Stimulated activated CD4-positive, alpha-beta T cell treated with anti-CD3 and anti-CD28 coated beads, Interleukin-1b, Interleukin-23, amount 100 ng/mL, for 1 hour (primary cell): ENCODE measurements around the gene CACNA1E.

Experiments used
- DNase-seq, 2 donors: peaks; one replicate each; pipeline ENCODE4 v3.0.0-alpha.2; 2020; ENCODE audit warnings: low read depth in 2 of 2

The CACNA1E gene

DNA sequence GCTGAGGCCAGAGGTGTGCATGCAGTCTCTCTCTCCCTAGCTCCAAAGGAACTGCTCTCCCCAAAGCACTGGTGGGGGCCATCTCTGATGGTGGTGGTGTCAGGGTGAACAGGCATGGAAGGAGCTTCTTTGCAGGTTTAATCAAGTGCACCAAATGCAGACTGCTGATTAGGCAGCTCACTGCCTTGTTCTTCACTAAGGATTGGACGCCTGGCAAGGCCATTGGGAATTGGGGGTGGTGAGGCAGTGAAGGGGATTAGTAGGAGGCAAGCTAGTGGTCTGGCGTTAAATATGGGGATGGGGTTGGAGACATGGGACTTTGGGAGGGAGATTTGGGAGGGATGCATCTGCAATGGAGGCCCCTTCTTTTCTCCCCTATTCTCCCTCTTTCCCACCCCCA, 1.5 kb downstream of the CACNA1E start:
- no peak for DNase-seq

DNA sequence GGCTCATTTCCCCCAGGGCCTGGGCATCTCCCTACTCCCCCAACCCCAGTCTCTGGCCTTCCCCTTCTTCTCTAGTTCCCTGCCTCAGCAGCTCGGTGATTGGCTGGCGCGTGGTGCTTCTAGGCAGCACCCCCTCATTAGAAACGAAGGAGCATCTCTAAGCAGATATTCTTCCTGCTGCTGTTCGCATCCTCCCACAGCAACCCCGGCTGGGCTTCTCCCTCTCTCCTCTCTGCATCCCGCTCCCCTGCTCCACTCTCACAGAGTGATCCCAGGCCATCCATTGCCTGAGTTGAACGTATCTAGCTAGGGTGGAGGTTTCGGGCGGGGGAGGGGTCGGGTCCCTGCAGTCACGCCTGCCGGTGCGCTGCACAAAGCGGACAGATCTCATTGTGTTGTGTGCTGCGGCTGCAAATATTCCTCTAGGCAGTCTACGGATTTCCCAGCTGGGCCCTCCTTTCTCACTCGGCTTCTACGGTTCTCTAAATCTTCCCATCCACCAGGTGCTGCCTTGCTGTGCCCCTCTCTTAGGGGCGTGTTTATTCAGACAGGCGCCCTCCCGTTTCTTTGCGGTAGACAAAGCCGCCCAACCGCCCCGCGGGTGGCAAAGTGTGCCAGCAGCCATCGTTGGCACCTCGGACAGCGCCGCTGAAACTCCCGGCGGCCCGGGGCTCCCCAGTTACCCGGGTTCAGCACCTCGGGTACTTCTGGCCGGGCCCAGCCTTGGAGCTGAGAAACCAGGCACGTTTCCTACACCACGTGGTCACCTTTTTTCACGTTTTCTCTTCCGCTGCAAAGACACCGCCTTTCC, 2.2 kb downstream of the CACNA1E start:
- DNase-seq, result no peak

DNA sequence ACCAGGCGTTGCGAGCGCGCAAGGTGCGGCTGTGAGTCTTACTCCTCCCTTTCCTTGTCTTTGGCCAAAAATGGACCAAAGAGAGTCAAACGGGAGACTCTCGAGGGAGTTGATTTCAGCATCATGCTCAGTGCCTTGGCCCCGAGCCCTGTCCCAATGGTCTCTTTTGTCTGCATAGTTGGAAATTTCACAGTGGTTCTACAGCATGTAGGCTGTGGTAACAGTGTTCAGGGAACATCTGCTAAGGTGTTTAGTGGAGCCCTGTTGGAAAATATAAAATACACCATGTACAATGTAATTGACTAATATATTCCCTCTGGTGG, 2.7 kb downstream of the CACNA1E start:
- DNase-seq, result no peak

DNA sequence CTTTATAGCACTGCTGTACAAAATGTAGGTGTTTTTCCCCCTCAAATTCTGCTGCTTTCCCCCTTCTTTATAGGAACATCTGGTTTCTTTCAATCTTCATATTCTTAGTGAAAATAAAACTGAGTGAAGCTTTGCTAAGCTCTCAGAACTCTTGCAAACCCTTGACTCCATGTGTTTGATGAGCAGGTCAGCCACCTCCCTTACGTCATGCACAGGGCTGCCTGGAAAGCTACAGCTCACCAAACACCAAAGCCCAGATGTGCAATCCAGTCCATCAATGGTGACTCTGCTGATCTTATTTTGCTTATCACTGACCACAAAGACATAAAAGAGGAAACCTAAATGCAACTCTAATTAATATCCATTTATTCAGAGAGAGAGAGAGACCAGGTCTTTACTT, 5.5 kb downstream of the CACNA1E start:
- no peak for DNase-seq

DNA sequence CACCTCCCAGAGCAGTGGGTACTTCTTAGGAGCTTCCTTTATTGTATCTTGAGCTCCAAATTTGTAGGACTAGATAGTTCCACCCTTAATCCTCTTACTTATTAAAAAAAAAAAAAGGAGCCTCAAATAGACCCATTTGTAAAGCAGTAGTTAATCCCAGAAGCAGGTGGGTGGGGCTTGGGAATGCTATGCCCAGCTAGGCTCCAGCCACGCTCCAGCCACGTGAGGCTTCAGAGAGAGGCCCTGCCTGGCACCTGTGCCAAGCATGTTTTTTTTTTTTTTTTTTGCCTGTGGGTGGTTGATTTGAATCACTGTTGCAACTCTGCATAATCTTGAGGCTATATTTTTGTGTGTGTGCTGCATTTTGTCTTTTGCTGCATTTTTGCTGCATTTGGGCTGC, 7.0 kb downstream of the CACNA1E start:
- no peak for DNase-seq

DNA sequence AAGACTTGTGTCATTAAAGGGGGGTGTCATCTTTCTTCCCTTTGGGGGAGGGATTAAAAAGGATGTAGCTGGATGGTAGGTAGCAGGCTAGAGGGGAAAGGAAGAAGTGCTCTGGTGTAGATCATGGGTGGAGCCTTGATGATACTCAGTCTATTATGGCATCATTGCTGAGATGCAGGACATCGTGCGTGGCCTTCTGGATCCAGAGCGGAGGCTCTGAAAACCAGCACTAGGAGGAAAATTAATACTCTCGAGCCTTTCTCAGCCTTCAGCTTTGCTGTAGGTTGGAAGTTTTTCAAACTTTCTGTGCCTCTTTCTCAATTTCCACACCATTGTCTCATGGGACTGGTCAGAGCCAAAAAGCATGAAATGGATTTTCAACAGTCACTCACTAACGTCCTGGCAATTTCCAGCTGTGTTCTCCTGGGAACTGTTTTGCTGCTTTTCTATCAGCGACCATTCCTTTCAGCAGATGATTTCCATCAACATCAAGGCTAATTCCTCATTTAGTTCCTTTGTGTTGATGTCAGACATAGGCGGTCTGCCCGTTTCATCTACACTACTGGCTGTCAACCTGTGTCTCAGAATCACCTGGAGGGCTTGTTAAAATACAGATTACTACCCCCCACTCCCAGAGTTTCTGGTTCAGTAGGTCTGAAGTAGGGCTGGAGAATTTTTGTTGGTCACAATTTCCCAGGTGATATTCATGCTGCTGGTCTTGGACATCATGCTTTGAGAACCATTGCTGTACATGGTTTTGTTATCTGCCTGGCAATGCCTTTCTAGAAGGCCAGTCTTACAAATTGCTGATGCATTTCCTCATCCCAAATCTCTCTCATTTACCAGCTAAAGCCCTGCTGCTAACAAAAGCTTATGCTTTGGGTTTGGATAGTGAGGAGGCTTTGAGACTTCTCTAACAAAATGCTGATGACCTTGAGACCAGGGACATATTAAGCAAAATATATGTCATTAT, 7.7 kb downstream of the CACNA1E start:
- DNase-seq, result no peak

DNA sequence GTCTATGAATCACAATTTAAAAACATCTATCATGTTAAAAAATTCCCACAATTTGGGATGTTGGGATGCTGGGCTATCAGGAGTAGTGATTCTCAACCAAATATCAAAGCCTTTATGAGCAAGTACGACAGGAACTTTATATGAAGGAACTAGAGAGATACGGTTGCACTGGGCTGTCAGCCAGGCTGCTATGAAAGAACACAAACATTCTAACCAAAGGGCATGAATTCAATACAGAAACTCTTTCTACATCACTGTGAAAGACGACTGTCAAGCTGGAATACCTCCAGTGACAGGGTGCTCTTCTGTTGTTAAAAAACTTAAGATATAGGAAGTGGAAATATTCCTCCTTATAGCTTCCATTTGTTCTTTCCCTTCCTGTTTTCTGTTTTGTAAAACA, 9.8 kb downstream of the CACNA1E start:
- DNase-seq, result no peak

DNA sequence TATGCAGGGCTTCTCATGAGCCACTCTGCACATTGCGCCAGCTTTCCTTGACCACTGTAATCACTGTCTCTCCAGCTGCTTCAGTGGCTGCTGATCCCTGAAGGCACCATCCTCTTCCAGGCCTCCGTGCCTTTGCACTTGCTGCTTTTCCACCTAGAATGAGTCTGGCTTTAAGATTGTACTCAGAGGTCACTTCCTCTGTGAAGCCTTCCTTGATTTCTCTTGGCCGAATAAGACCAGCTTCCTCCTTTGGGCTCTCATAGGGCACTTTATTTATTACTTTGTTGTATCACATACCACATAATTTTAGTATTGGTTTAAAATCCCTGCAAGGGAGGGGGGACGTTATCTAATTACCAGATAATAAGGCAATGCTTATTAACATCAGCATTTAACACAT, 10.6 kb downstream of the CACNA1E start:
- no peak for DNase-seq

DNA sequence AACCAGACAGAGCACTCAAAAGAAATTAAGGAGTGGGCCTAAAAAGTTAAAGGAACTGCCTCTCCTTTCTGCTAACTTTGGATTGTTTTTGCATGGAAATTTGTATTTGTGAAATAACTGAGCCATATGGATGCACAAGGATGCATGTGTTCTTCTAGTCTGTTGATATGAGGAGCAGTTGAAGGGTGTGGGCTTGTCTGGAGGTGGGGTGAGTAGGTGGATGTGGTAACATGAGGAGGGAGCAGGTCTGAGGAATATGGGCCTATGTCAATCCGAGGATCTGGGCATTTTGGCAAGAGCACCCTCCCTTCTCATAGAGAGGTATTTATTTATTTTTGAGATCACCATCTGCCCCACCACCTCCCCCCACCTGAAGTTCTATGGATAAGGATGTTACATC, 13.4 kb downstream of the CACNA1E start:
- no peak for DNase-seq

DNA sequence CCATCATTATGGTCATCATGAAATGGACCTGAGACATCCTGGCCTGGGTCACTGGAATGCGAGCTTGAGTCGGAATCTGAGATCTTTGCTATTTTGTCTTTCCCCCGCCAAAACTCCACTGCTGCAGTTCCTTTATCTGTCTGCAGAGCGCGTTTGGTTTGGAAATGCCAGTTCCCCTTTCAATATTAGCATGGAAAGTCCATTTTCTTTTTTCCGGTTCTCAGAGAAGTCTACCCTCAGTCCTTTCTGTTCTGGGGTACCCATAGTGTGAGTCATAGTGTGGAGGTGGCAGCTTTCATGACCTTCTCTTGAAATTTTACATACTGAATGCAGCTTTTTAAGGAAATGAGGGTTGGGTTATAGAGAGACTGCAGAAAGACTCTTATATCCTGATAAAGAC, 14.6 kb downstream of the CACNA1E start:
- DNase-seq, result no peak

DNA sequence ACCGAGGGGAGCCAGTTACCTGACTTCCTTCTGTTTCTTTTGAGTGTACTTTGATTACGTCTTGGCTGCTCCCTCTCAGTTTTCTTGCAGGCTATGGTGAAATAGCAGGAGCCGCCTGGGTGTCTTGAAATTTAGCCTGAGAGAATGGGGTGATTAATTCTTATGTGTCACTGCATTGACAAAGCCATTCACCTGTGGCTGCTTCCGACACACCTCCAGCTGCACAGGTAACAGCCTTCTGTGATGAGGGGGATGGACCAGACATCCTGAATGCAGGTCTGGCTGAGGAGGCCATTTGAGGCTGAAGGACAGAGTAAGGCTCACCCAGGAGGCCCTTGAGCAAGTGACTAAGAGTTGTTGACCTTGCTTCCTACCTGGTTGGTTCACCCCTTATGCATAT, 16.5 kb downstream of the CACNA1E start:
- no peak for DNase-seq

DNA sequence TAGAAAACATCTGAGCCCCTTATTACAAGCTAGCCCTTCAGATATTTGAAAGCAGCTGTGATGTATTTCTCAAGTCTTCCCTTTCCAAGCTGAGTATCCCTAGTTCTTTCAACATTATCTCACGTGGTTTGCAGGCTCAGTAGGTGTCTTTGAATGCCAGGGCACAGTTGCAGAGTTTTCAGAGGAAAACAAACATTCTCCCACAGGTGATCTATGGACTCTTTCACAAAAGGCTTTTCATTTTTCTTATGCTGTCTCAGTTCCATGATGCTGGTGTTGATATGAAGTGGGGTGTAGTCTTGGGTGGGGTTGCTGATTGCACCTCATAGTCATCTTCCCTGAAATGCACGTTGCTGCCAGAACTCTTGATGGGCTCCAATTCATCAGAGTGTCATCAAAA, 17.3 kb downstream of the CACNA1E start:
- DNase-seq, result no peak

DNA sequence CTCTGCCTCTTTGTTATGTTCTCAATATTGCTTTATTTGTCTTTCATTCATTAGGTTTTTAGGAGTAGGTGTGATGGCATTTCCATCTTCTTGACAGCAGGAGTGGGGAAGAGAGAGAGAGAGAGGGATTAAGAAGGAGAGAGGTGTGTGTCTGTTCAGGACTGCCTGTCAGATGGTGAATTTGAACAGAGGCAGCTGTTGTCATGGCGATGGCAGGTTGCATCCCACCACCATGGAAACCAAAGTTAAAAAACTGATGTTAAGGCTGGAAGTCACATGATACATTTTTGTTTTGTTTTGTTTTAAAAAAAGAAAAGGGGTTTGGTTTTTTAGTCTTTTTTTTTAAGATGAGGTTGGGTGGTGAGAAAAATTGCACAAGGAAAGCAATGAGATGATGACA, 18.3 kb downstream of the CACNA1E start:
- DNase-seq, result no peak

DNA sequence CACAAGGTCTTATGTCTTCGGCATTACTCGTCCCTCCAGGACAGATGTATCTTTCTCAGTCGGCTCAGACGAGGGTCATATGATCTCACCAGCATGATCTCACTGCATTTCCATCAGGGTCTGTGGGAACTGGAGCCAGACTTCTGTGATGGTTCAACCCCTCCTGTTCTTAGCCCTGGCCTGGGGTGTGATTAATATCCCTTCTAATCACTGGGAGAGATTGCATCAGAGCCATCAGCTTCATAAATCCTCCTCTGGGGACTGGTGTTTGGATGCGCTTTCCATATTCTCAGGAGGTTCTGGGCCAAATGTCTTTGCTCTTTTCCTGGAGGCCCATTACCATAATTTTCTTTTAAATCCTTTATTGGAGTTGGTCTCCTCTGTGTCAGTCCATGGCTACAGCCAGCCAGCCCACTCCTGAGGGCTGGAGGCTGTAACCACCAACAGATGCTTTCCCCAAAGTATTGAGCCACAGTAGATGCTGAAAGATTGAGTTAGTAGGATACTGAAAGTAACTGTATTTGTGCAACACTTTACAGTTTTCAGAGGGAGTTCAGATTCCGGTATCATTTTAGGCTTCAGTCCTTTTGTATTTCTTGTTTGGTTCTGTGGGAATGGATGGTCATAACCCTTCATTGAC, 20.0 kb downstream of the CACNA1E start:
- no peak for DNase-seq

DNA sequence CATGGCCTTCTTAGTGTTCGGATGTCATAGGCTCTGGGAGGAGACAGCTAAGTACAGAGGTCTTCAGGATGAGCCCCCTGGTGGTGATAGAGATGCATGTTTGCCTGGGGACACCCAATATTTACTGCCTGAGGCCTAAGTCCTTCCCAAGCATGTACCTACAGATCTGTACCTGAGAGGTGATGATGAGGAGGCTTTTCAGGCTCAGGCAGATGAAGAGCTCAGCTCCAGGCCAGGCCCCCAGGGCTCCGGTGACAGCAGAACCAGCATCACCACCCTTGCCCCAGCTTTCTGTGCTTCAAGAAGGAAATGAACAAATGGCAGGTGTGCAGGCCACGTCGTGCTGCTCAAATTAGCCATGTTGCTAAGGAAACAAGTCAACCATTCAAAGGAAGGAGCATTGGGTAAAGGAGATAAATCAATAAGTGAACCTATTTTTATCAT, 21.1 kb downstream of the CACNA1E start:
- no peak for DNase-seq

DNA sequence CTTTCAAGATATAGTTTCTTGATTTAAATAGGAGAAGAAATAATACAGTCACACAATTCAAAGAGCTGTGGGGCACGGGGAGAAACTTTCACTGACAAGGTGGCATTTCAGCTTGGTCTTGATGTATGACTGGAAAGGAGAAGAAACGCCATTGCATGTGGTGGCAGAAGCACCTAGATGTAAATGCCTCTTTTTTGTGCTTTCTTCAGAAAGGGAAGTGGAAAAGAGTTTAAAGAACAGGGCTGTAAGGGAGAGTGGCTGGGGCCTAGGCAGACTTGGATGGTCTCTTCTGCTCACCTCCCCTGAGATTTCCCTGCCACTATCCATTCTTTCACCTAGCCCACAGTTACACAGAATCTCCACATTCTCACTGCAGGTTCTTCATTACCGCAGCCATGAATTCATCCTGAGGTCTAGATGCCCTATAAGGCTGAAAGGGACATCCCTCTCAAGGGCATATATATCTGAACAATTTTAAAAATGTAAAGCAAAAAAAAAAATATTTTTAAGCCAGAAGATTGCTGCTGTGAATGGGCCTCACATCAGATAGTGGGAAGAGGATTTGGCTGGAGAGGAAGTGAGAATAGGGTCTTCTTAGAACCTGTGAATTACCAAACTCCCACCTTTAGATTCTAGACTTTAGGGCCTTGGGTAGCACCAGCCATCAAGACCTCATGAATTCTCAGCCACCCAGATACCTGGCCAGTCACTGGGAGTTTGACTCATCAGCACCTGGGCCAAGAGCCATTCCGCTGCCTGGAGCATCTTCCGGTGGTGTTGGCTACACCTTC, 23.4 kb downstream of the CACNA1E start:
- DNase-seq, result no peak

DNA sequence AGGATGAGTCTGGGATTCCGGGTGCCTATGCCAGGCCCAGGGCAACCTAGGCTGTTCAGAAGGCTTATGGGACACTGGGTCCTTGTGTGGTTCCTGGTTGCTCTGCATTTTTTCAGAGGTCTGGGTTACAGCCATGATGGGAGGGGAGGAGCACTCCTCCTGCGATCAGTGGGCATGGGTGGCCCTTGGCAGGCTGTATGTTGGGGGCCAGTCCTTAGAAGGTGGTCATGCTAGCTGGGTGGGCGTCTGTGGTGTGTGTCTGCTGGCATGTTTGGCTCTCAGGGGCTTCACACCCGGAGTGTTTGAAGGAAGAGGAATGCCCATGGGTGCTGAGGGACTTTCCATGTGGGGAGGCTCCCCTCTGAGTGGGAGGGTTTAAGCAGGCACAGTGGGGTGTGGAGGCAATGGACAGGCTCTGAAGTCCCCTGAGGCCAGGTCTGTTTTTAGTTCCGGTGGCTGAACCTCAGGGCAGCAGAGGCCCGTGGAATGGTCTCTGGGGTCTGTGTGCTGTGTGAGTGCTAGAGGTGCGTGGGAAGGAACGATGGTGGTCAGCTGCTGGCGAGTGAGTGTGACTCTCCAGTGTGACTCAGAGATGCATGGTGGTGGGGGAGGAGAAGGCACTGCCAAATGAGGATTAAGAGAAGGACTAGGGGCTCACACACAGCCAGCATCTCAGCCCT, 25.3 kb downstream of the CACNA1E start:
- no peak for DNase-seq

DNA sequence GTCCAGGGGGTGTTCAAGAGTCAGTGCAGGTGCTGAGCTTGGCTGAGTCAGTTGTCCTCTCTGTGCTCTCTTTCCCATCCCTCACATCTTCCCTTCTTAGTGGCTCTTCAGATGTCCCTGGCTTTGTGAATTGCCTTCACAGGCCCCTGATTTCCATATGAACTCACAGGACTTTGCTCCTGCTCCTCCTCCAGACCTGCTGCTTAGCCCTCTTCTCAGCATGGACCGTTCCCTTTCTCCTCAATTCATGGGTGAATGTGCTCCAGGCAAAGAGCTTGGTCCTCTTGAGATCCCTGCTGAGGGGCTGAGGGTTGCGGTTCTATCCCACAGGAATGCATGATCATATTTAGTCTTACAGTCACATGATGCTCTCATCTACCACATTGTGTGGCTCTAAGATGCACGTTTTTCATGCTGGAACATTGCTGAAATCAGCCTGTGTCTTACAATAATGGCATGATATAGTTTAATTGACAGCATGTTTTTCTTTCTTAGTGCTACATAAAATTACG, 30.5 kb downstream of the CACNA1E start:
- no peak for DNase-seq

DNA sequence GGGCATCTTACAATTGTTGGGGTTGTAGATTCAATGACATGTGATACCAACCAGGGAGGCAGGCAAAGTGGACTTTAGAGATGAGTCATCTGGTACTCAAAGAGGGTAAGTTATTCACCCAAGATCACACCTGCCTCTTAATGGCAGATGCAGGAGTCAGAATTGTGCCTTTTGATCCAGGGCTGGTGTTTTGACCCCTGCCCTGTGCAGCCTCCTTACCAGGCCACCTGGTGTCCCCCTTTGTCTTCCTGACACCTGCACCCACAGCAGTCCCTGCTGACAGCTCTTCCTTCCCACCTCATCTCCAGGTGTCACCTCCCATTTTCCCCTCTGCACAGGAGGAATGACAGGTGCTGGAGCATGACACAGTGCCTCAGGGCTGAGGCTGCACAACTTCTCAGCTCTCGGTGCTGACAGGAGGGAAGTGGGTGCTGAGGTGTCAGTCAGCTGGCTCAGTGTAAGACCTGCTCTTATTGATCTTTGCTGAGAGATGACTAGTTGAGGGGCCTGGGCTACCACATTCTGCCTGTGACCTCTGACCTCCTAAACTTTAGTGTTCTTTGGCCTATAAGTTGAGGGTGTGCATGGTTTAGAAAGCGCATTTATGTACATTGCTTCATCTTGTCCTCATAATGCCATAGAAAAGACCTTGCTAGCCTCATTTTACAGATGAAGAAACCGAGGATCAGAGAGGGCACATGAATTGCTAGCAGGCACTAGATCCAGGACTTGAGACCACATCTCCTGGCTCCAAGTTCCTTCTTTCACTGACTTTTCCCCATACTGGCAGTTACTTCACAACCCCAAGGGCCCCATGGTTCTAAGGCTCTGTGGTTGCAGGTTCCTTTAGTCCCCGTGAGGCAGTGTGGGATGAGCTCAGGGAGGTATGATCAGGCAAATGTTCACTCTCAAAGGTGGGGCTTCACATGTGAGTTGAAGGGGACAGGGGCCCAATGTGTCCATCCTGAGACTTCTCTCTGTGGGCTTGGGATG, 31.3 kb downstream of the CACNA1E start:
- DNase-seq, result no peak

DNA sequence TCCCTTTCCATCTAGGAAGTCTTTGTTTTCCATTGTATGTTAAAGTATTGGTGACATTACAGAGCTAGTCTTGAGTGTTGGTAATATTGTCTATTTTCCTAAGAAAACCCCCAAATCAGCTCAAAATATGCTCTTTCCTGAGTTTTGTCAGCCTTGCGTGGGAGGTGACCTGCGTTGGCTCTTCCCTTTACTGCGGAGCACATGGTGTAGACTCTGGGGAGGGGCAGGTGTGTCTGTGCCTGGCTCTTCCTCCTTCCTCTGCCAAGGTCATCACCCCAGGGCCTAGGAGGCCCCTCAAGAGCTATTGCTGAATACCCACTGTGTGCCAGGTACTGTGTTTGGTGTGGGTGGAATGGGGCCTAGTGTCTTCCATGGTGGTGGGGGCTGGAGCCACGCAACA, 33.4 kb downstream of the CACNA1E start:
- DNase-seq, result no peak
